Measurements from ENCODE around the gene TAS2R13.

The TAS2R13 gene

GRCh38 chr12:10889226-10889625 lies 20.1 kb downstream of the TAS2R13 start:
- no peak overlapping the region for H4K91ac ChIP-seq (ENCODE audit: low read length)
- no peaks in the 10 kb centered on the region for H3K27me3 ChIP-seq (ENCODE audit: control insufficient read depth in 1 of 2, insufficient read depth in 1 of 2, low read length in 2 of 2)
- H3K27ac ChIP-seq (ENCODE audit: low read length, poor library complexity, severe bottlenecking), result no peak overlapping the region
- H3K18ac ChIP-seq (ENCODE audit: low read depth in 1 of 2, low read length in 2 of 2), result no peak overlapping the region
- no peak overlapping the region for H2AK5ac ChIP-seq (ENCODE audit: low read length, severe bottlenecking)
- no peaks in the 10 kb centered on the region for H3K4me1 ChIP-seq (ENCODE audit: control insufficient read depth, insufficient read depth, low read depth, low read length)
- DNase-seq, result no peak
- no peak overlapping the region for H2BK15ac ChIP-seq (ENCODE audit: low read depth, poor library complexity, severe bottlenecking)
- H2BK120ac ChIP-seq (ENCODE audit: low read depth, low read length), result no peak overlapping the region
- no peaks in the 10 kb centered on the region for H3K79me1 ChIP-seq (replicated peaks; ENCODE audit: low read length, poor library complexity, severe bottlenecking)
- no peak overlapping the region for H3K9ac ChIP-seq (ENCODE audit: low read length)
- H3K36me3 ChIP-seq (ENCODE audit: control insufficient read depth in 1 of 2, insufficient read depth in 2 of 2, low read depth in 1 of 2, low read length in 2 of 2), result peaks cover 0 to 3% of the 10 kb centered on the region in 2 experiments
- no peak overlapping the region for H2BK12ac ChIP-seq (ENCODE audit: low read length in 2 of 2)
- no peak overlapping the region for H4K8ac ChIP-seq (ENCODE audit: low read length)
- H3K14ac ChIP-seq (ENCODE audit: low read length in 2 of 2), result no peak overlapping the region
- no peaks in the 10 kb centered on the region for H3K9me3 ChIP-seq (ENCODE audit: control insufficient read depth, low read length)
- no peak overlapping the region for H3K4me2 ChIP-seq (ENCODE audit: low read length, poor library complexity, severe bottlenecking)
- H3K4ac ChIP-seq (ENCODE audit: low read depth in 1 of 2, low read length in 2 of 2), result no peak overlapping the region
- no peak overlapping the region for H3K4me3 ChIP-seq (ENCODE audit: insufficient read depth in 1 of 2, low read depth in 1 of 2, low read length in 2 of 2)
- no peak overlapping the region for H2BK5ac ChIP-seq (ENCODE audit: low read depth, low read length, poor library complexity, severe bottlenecking)
- no peak overlapping the region for H3K23ac ChIP-seq (ENCODE audit: low read length in 2 of 2)
- no peak overlapping the region for H2AFZ ChIP-seq (ENCODE audit: low read depth, low read length)

- Histone ChIP-seq H3K18ac (ENCODE audit: low read depth in 1 of 2, low read length in 2 of 2) (no peak within 1 kb of the TSS), H3K23ac (ENCODE audit: low read length in 2 of 2) (no peak within 1 kb of the TSS), H3K4me3 (ENCODE audit: insufficient read depth in 1 of 2, low read depth in 1 of 2, low read length in 2 of 2) (no peak within 1 kb of the TSS), H3K4ac (ENCODE audit: low read depth in 1 of 2, low read length in 2 of 2) (no peak within 1 kb of the TSS), H3K4me2 (ENCODE audit: low read length, poor library complexity, severe bottlenecking) (no peak within 1 kb of the TSS), H4K8ac (ENCODE audit: low read length) (no peak within 1 kb of the TSS), H2AK5ac (ENCODE audit: low read length, severe bottlenecking) (no peak within 1 kb of the TSS), H3K27me3 (ENCODE audit: control insufficient read depth in 1 of 2, insufficient read depth in 1 of 2, low read length in 2 of 2) (no peaks in the 10 kb centered on the region), H2AFZ (ENCODE audit: low read depth, low read length) (no peak within 1 kb of the TSS), H2BK12ac (ENCODE audit: low read length in 2 of 2) (no peak within 1 kb of the TSS), H3K9ac (ENCODE audit: low read length) (no peak within 1 kb of the TSS), H3K36me3 (ENCODE audit: control insufficient read depth in 1 of 2, insufficient read depth in 2 of 2, low read depth in 1 of 2, low read length in 2 of 2) (peaks cover 0 to 5% of the 10 kb centered on the region in 2 experiments), H4K91ac (ENCODE audit: low read length) (no peak within 1 kb of the TSS), H2BK120ac (ENCODE audit: low read depth, low read length) (no peak within 1 kb of the TSS), H2BK15ac (ENCODE audit: low read depth, poor library complexity, severe bottlenecking) (no peak within 1 kb of the TSS), H3K4me1 (ENCODE audit: control insufficient read depth, insufficient read depth, low read depth, low read length) (no peaks in the 10 kb centered on the region), H3K9me3 (ENCODE audit: control insufficient read depth, low read length) (no peaks in the 10 kb centered on the region), H3K79me1 (replicated peaks; ENCODE audit: low read length, poor library complexity, severe bottlenecking) (no peaks in the 10 kb centered on the region), H3K14ac (ENCODE audit: low read length in 2 of 2) (no peak within 1 kb of the TSS), H2BK5ac (ENCODE audit: low read depth, low read length, poor library complexity, severe bottlenecking) (no peak within 1 kb of the TSS), H3K27ac (ENCODE audit: low read length, poor library complexity, severe bottlenecking) (no peak within 1 kb of the TSS)
- DNase-seq, result no peak
- WGBS, result 91% methylated on average over 6 of the region's 6 CpGs
These were observed 25.2 kb downstream of the TAS2R13 start, which contains the start of gene PRH1 for GRCh38 chr12:10884086-10884725. Gene PRH1 (minus strand): TSS chr12:10884255. CDS start chr12:10884217, 38 bp downstream.

- H3K4me3 ChIP-seq (ENCODE audit: insufficient read depth in 1 of 2, low read depth in 1 of 2, low read length in 2 of 2), result no peak overlapping the region
- no peak overlapping the region for H2AK5ac ChIP-seq (ENCODE audit: low read length, severe bottlenecking)
- H3K79me1 ChIP-seq (replicated peaks; ENCODE audit: low read length, poor library complexity, severe bottlenecking), result peaks cover under 1% of the 10 kb centered on the region
- no peak overlapping the region for H2BK5ac ChIP-seq (ENCODE audit: low read depth, low read length, poor library complexity, severe bottlenecking)
- DNase-seq, result no peak
- H2BK12ac ChIP-seq (ENCODE audit: low read length in 2 of 2), result no peak overlapping the region
- H2BK120ac ChIP-seq (ENCODE audit: low read depth, low read length), result no peak overlapping the region
- H3K4me1 ChIP-seq (ENCODE audit: control insufficient read depth, insufficient read depth, low read depth, low read length), result no peaks in the 10 kb centered on the region
- H3K23ac ChIP-seq (ENCODE audit: low read length in 2 of 2), result no peak overlapping the region
- no peak overlapping the region for H2BK15ac ChIP-seq (ENCODE audit: low read depth, poor library complexity, severe bottlenecking)
- H3K18ac ChIP-seq (ENCODE audit: low read depth in 1 of 2, low read length in 2 of 2), result no peak overlapping the region
- no peak overlapping the region for H4K8ac ChIP-seq (ENCODE audit: low read length)
- peaks cover 3% of the 10 kb centered on the region for H3K9me3 ChIP-seq (ENCODE audit: control insufficient read depth, low read length)
- WGBS, result 91% methylated on average over 2 of the region's 2 CpGs
- no peak overlapping the region for H3K27ac ChIP-seq (ENCODE audit: low read length, poor library complexity, severe bottlenecking)
- no peak overlapping the region for H3K9ac ChIP-seq (ENCODE audit: low read length)
- H3K14ac ChIP-seq (ENCODE audit: low read length in 2 of 2), result no peak overlapping the region
- no peaks in the 10 kb centered on the region for H3K27me3 ChIP-seq (ENCODE audit: control insufficient read depth in 1 of 2, insufficient read depth in 1 of 2, low read length in 2 of 2)
- H3K4ac ChIP-seq (ENCODE audit: low read depth in 1 of 2, low read length in 2 of 2), result no peak overlapping the region
- no peak overlapping the region for H4K91ac ChIP-seq (ENCODE audit: low read length)
- peaks cover 3 to 22% of the 10 kb centered on the region in 2 experiments for H3K36me3 ChIP-seq (ENCODE audit: control insufficient read depth in 1 of 2, insufficient read depth in 2 of 2, low read depth in 1 of 2, low read length in 2 of 2)
- H3K4me2 ChIP-seq (ENCODE audit: low read length, poor library complexity, severe bottlenecking), result no peak overlapping the region
- H2AFZ ChIP-seq (ENCODE audit: low read depth, low read length), result no peak overlapping the region
These were observed 36.0 kb downstream of the TAS2R13 start for GRCh38 chr12:10873378-10873777.

GRCh38 chr12:10867381-10867780 lies 42.0 kb downstream of the TAS2R13 start:
- peaks cover 6% of the 10 kb centered on the region for H3K9me3 ChIP-seq (ENCODE audit: control insufficient read depth, low read length)
- H3K9ac ChIP-seq (ENCODE audit: low read length), result no peak overlapping the region
- H3K4ac ChIP-seq (ENCODE audit: low read depth in 1 of 2, low read length in 2 of 2), result no peak overlapping the region
- no peak overlapping the region for H4K8ac ChIP-seq (ENCODE audit: low read length)
- 63% methylated on average over 2 of the region's 2 CpGs for WGBS
- no peak overlapping the region for H3K23ac ChIP-seq (ENCODE audit: low read length in 2 of 2)
- H3K27ac ChIP-seq (ENCODE audit: low read length, poor library complexity, severe bottlenecking), result no peak overlapping the region
- no peak overlapping the region for H2BK12ac ChIP-seq (ENCODE audit: low read length in 2 of 2)
- peaks cover 9% of the 10 kb centered on the region for H3K79me1 ChIP-seq (replicated peaks; ENCODE audit: low read length, poor library complexity, severe bottlenecking)
- no peak overlapping the region for H3K4me3 ChIP-seq (ENCODE audit: insufficient read depth in 1 of 2, low read depth in 1 of 2, low read length in 2 of 2)
- no peak overlapping the region for H3K4me2 ChIP-seq (ENCODE audit: low read length, poor library complexity, severe bottlenecking)
- H3K4me1 ChIP-seq (ENCODE audit: control insufficient read depth, insufficient read depth, low read depth, low read length), result peaks cover 2% of the 10 kb centered on the region
- H4K91ac ChIP-seq (ENCODE audit: low read length), result no peak overlapping the region
- H3K14ac ChIP-seq (ENCODE audit: low read length in 2 of 2), result no peak overlapping the region
- H2AFZ ChIP-seq (ENCODE audit: low read depth, low read length), result no peak overlapping the region
- H2BK5ac ChIP-seq (ENCODE audit: low read depth, low read length, poor library complexity, severe bottlenecking), result no peak overlapping the region
- no peak overlapping the region for H2AK5ac ChIP-seq (ENCODE audit: low read length, severe bottlenecking)
- H3K27me3 ChIP-seq (ENCODE audit: control insufficient read depth in 1 of 2, insufficient read depth in 1 of 2, low read length in 2 of 2), result no peaks in the 10 kb centered on the region
- H2BK15ac ChIP-seq (ENCODE audit: low read depth, poor library complexity, severe bottlenecking), result no peak overlapping the region
- no peak overlapping the region for H3K18ac ChIP-seq (ENCODE audit: low read depth in 1 of 2, low read length in 2 of 2)
- H2BK120ac ChIP-seq (ENCODE audit: low read depth, low read length), result no peak overlapping the region
- no peaks in the 10 kb centered on the region for H3K36me3 ChIP-seq (ENCODE audit: control insufficient read depth in 1 of 2, insufficient read depth in 2 of 2, low read depth in 1 of 2, low read length in 2 of 2)
- DNase-seq, result no peak
